ENCODE measurements around the gene ABCA13. TPM values are rescaled to one million over a fixed set of nuclear protein-coding genes. Genes with fewer than 3 reads are reported as not detected.

ABCA13 gene
- total and polyA plus RNA-seq, 2 donors (not counting 3 experiments of a cell fraction or from before 2014, with no cell fraction given): 0.01 to 0.11 TPM

- ChIA-PET POLR2A (no interaction called here), CTCF (no interaction called here)
- H3K27ac ChIP-seq (ENCODE audit: insufficient read depth, low read depth, low read length): no peak overlapping the region
- no peaks in the 10 kb centered on the region for H3K9me3 ChIP-seq (replicated peaks; ENCODE audit: control insufficient read depth, insufficient read depth, low read length)
- BruUV-seq (replicated peaks): no TSS peak
- no peaks in the 10 kb centered on the region for H3K9me1 ChIP-seq (replicated peaks; ENCODE audit: control insufficient read depth, extremely low read depth, insufficient read depth, low read length)
- H3K4me1 ChIP-seq (ENCODE audit: control insufficient read depth, extremely low read depth, insufficient read depth, low read length): no peaks in the 10 kb centered on the region
- no peak for FAIRE-seq
- dilution Hi-C loops (cut with MboI; ENCODE audit: extremely low pct_ligation_motif_present, low sequenced_read_pairs): no loop called here
- TF ChIP-seq MYC (IDR thresholded peaks at IDR 0.05; ENCODE audit: low read depth, low read length) (no peak), POLR2A (IDR thresholded peaks at IDR 0.05; ENCODE audit: low read depth, low read length) (no peak), CTCF (IDR thresholded peaks at IDR 0.05; ENCODE audit: extremely low read depth in 1 of 2, insufficient read depth in 1 of 2, low read depth in 1 of 2, low read length in 2 of 2) (no peak), POLR2AphosphoS5 (IDR thresholded peaks at IDR 0.05; ENCODE audit: insufficient read depth, low read depth, low read length) (no peak), JUN (IDR thresholded peaks at IDR 0.05; ENCODE audit: borderline replicate concordance, insufficient read depth, insufficient read length, low read depth) (no peak), GATA2 (IDR thresholded peaks at IDR 0.05; ENCODE audit: insufficient read depth, insufficient read length, low read depth, low read length) (no peak), FOS (IDR thresholded peaks at IDR 0.05; ENCODE audit: borderline replicate concordance, insufficient read depth, low read length) (no peak), MAX (IDR thresholded peaks at IDR 0.05; ENCODE audit: insufficient read depth, insufficient read length) (no peak), EZH2 (IDR thresholded peaks at IDR 0.05; ENCODE audit: borderline replicate concordance, low read depth, low read length, severe bottlenecking) (no peak)
- DNase-seq (ENCODE audit: low read depth, low spot score): no peak
- no peak overlapping the region for H3K4me2 ChIP-seq (ENCODE audit: insufficient read depth, low read length)
- no peak overlapping the region for H3K9ac ChIP-seq (replicated peaks; ENCODE audit: extremely low read depth, insufficient read depth, low read length)
- intact Hi-C loops (cut with micrococcal nuclease): no loop called here
- H3K79me2 ChIP-seq (ENCODE audit: control insufficient read depth, insufficient read depth, low read length): no peaks in the 10 kb centered on the region
- H3K36me3 ChIP-seq (ENCODE audit: control insufficient read depth in 2 of 2, extremely low read depth in 1 of 2, insufficient read depth in 2 of 2, low read length in 2 of 2): no peaks in the 10 kb centered on the region
- H3K4me3 ChIP-seq (replicated peaks in 1 of 3; ENCODE audit: insufficient read depth in 1 of 3, low read depth in 1 of 3, low read length in 3 of 3): no peak overlapping the region
- no peaks in the 10 kb centered on the region for H4K20me1 ChIP-seq (replicated peaks; ENCODE audit: control insufficient read depth, extremely low read depth, insufficient read depth, low read length)
- H2AFZ ChIP-seq (ENCODE audit: low read depth, low read length): no peak overlapping the region
- H3K27me3 ChIP-seq (ENCODE audit: control insufficient read depth in 2 of 2, insufficient read depth in 2 of 2, low read length in 2 of 2): no peaks in the 10 kb centered on the region
Measured at GRCh38 chr7:48363174-48363573, 191.9 kb downstream of the ABCA13 start.
